ENCODE measurements around the gene FBXO31. TPM values are rescaled to one million over a fixed set of nuclear protein-coding genes. Genes with fewer than 3 reads are reported as not detected.

FBXO31 gene
- total RNA-seq, 2 donors from 2014 or later, result 18.6 to 22.1 TPM

DNA sequence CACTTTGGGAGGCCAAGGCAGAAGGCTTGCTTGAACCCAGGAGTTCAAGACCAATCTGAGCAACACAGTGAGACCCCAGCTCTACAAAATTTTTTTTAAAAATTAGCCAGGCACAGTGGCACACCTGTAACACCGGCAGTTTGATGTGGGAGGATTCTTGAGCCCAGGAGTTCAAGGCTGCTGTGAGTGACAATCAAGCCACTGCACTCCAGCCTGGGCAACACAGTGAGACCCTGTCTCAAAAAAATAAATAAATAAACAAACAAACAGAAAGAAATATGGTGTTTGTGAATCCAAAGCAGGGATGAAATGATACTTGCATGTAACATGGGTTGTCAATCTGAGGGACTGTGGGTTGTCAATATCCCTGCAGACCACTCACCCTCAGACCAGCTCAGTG lies 16.6 kb downstream of the FBXO31 start:
- H3K4me1 ChIP-seq (ENCODE audit: control insufficient read depth, insufficient read depth, low read length), result no peaks in the 10 kb centered on the region
- DNase-seq, result no peak
- no peaks in the 10 kb centered on the region for H3K27me3 ChIP-seq (ENCODE audit: control insufficient read depth, insufficient read depth, low read length, poor library complexity, severe bottlenecking)
- Mint-ChIP-seq H3K9me3 (no peaks in the 10 kb centered on the region), H3K27me3 (ENCODE audit: insufficient read depth) (no peaks in the 10 kb centered on the region), H3K4me3 (no peak overlapping the region), H3K27ac (no peak overlapping the region), H3K4me1 (no peaks in the 10 kb centered on the region), H3K36me3 (ENCODE audit: low read depth) (peaks cover 5% of the 10 kb centered on the region)
- TF ChIP-seq, protein P1, sequence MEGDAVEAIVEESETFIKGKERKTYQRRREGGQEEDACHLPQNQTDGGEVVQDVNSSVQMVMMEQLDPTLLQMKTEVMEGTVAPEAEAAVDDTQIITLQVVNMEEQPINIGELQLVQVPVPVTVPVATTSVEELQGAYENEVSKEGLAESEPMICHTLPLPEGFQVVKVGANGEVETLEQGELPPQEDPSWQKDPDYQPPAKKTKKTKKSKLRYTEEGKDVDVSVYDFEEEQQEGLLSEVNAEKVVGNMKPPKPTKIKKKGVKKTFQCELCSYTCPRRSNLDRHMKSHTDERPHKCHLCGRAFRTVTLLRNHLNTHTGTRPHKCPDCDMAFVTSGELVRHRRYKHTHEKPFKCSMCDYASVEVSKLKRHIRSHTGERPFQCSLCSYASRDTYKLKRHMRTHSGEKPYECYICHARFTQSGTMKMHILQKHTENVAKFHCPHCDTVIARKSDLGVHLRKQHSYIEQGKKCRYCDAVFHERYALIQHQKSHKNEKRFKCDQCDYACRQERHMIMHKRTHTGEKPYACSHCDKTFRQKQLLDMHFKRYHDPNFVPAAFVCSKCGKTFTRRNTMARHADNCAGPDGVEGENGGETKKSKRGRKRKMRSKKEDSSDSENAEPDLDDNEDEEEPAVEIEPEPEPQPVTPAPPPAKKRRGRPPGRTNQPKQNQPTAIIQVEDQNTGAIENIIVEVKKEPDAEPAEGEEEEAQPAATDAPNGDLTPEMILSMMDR (conservative IDR thresholded peaks at IDR 0.05), result no peak
- H3K36me3 ChIP-seq (ENCODE audit: control insufficient read depth, insufficient read depth, low read length), result peaks cover 22% of the 10 kb centered on the region
- 88% methylated on average over 1 of the region's 1 CpG; no CpG with 5 or more reads in 1 of the 2 experiments for WGBS, 2 experiments (ENCODE audit: insufficient coverage in 1 of 2, insufficient read length in 1 of 2)
- no peak overlapping the region for H3K4me3 ChIP-seq (ENCODE audit: low read length)
- H3K27ac ChIP-seq (ENCODE audit: low read depth, low read length), result no peak overlapping the region
- no peaks in the 10 kb centered on the region for H3K9me3 ChIP-seq (ENCODE audit: control insufficient read depth, low read length)
- no peak overlapping the region for H3K9ac ChIP-seq (ENCODE audit: extremely low read depth, low read length, poor library complexity, severe bottlenecking)

- no peak overlapping the region for H3K4me3 ChIP-seq (ENCODE audit: low read length)
These were observed 17.3 kb downstream of the FBXO31 start for GRCh38 chr16:87366288-87366687.

GRCh38 chr16:87365021-87365713 lies 18.4 kb downstream of the FBXO31 start:
- no peak for DNase-seq
- no peaks in the 10 kb centered on the region for H3K4me1 Mint-ChIP-seq
- H3K27ac ChIP-seq (ENCODE audit: low read depth, low read length), result no peak overlapping the region
- no peaks in the 10 kb centered on the region for H3K27me3 Mint-ChIP-seq (ENCODE audit: insufficient read depth)
- no peak overlapping the region for H3K4me3 ChIP-seq (ENCODE audit: low read length)
- no peaks in the 10 kb centered on the region for H3K9me3 ChIP-seq (ENCODE audit: control insufficient read depth, low read length)
- H3K36me3 ChIP-seq (ENCODE audit: control insufficient read depth, insufficient read depth, low read length), result peaks cover 29% of the 10 kb centered on the region
- H3K27ac Mint-ChIP-seq, result peak overlapping the region; percentile 21
- no peak overlapping the region for H3K9ac ChIP-seq (ENCODE audit: extremely low read depth, low read length, poor library complexity, severe bottlenecking)
- whole genome bisulfite sequencing, 2 experiments (ENCODE audit: insufficient coverage in 1 of 2, insufficient read length in 1 of 2), result 93% methylated on average over 9 to 13 of the region's 13 CpGs
- H3K9me3 Mint-ChIP-seq, result no peaks in the 10 kb centered on the region
- H3K36me3 Mint-ChIP-seq (ENCODE audit: low read depth), result peaks cover 16% of the 10 kb centered on the region
- H3K4me3 Mint-ChIP-seq, result no peak overlapping the region
- TF ChIP-seq, protein P1 (conservative IDR thresholded peaks at IDR 0.05), result no peak
- H3K4me1 ChIP-seq (ENCODE audit: control insufficient read depth, insufficient read depth, low read length), result no peaks in the 10 kb centered on the region
- H3K27me3 ChIP-seq (ENCODE audit: control insufficient read depth, insufficient read depth, low read length, poor library complexity, severe bottlenecking), result no peaks in the 10 kb centered on the region

More at GRCh38 chr16:87366288-87366687, 17.3 kb downstream of the FBXO31 start:
- no peak overlapping the region for H3K27ac ChIP-seq (ENCODE audit: low read depth, low read length)
- WGBS, 2 experiments (ENCODE audit: insufficient coverage in 1 of 2, insufficient read length in 1 of 2), result 92 to 100% methylated on average over 2 to 4 of the region's 4 CpGs
- H3K36me3 ChIP-seq (ENCODE audit: control insufficient read depth, insufficient read depth, low read length), result peaks cover 27% of the 10 kb centered on the region
- H3K27me3 ChIP-seq (ENCODE audit: control insufficient read depth, insufficient read depth, low read length, poor library complexity, severe bottlenecking), result no peaks in the 10 kb centered on the region
- no peaks in the 10 kb centered on the region for H3K9me3 Mint-ChIP-seq
- H3K9me3 ChIP-seq (ENCODE audit: control insufficient read depth, low read length), result no peaks in the 10 kb centered on the region
- no peaks in the 10 kb centered on the region for H3K27me3 Mint-ChIP-seq (ENCODE audit: insufficient read depth)
- no peaks in the 10 kb centered on the region for H3K4me1 Mint-ChIP-seq
- H3K27ac Mint-ChIP-seq, result no peak overlapping the region
- TF ChIP-seq, protein P1 (conservative IDR thresholded peaks at IDR 0.05), result no peak
- H3K36me3 Mint-ChIP-seq (ENCODE audit: low read depth), result peaks cover 7% of the 10 kb centered on the region
- no peaks in the 10 kb centered on the region for H3K4me1 ChIP-seq (ENCODE audit: control insufficient read depth, insufficient read depth, low read length)
- DNase-seq, result no peak
- H3K9ac ChIP-seq (ENCODE audit: extremely low read depth, low read length, poor library complexity, severe bottlenecking), result no peak overlapping the region
- H3K4me3 Mint-ChIP-seq, result no peak overlapping the region

All from endodermal cell (in vitro differentiated cells).